K562 (cell line): Measurements from ENCODE around the gene COPA. TPM values are rescaled to one million over a fixed set of nuclear protein-coding genes. Genes with fewer than 3 reads are reported as not detected.

Experiments used
- CBX5 ChIP-seq: IDR thresholded peaks from 2 replicates; pipeline ENCODE4 v1.6.1; 2014; ENCODE audit warnings: low read depth, borderline replicate concordance
- CEBPZ ChIP-seq: fragments of 150-350 bp; IDR thresholded peaks from 2 replicates; pipeline ENCODE4 v1.6.1; 2014; ENCODE audit warnings: low read depth, mild to moderate bottlenecking, low read length, borderline replicate concordance
- CREB1 ChIP-seq, 2 experiments: sonication (generic) in 1 of 2; formaldehyde crosslinking in 1 of 2; IDR thresholded peaks; 2 replicates each; pipeline versions ENCODE4 v1.6.1 to v1.8.0; 2012 to 2022; ENCODE audit warnings: inconsistent platforms in 1 of 2, mild to moderate bottlenecking in 1 of 2, missing genetic modification reagents in 1 of 2, moderate library complexity in 1 of 2
- DIDO1 ChIP-seq: fragments of 450-650 bp; IDR thresholded peaks from 2 replicates; pipeline ENCODE4 v1.6.1; 2016; ENCODE audit warnings: low read depth, missing biosample characterization, missing genetic modification characterization
- ELF2 ChIP-seq: fragments of 250-450 bp; sonication (Bioruptor Pico); IDR thresholded peaks from 2 replicates; pipeline ENCODE4 v1.5.0; 2021; ENCODE audit warnings: mild to moderate bottlenecking
- FOXM1 ChIP-seq, 2 experiments: fragments of 450-650 bp in 1 of 2; sonication (generic) in 1 of 2; formaldehyde crosslinking in 1 of 2; IDR thresholded peaks; 2 replicates each; pipeline versions ENCODE4 v1.6.1 to v1.9.0; 2017 to 2022; ENCODE audit warnings: low read depth in 2 of 2, mild to moderate bottlenecking in 2 of 2, missing genetic modification reagents in 1 of 2, moderate library complexity in 1 of 2
- GTF2B ChIP-seq: IDR thresholded peaks from 2 replicates; pipeline ENCODE4 v1.6.1; 2011; ENCODE audit not compliant: insufficient read length; ENCODE audit errors: extremely low read depth
- GTF3C2 ChIP-seq: IDR thresholded peaks from 3 replicates; pipeline ENCODE4 v1.6.1; 2011; ENCODE audit warnings: borderline replicate concordance, mild to moderate bottlenecking, moderate library complexity; ENCODE audit not compliant: insufficient read length; ENCODE audit errors: extremely low read depth
- KLF13 ChIP-seq: fragments of 450-650 bp; IDR thresholded peaks from 2 replicates; pipeline ENCODE4 v1.6.1; 2016; ENCODE audit warnings: missing genetic modification characterization, low read depth, mild to moderate bottlenecking, missing compliant biosample characterization, moderate library complexity, borderline replicate concordance
- KLF6 ChIP-seq: fragments of 250-450 bp; sonication (Bioruptor Pico); IDR thresholded peaks from 2 replicates; pipeline ENCODE4 v1.4.0; 2020; ENCODE audit warnings: mild to moderate bottlenecking, moderate library complexity, borderline replicate concordance
- PBX2 ChIP-seq, 2 experiments: IDR thresholded peaks in 1 of 2; conservative IDR thresholded peaks in 1 of 2; 2 replicates each; pipeline ENCODE4 v1.6.1; 2016; ENCODE audit warnings: low read depth in 2 of 2, mild to moderate bottlenecking in 1 of 2, missing compliant biosample characterization in 1 of 2, missing genetic modification characterization in 1 of 2, moderate library complexity in 1 of 2
- PHB ChIP-seq: fragments of 250-450 bp; sonication (Bioruptor Pico); IDR thresholded peaks from 2 replicates; pipeline ENCODE4 v1.5.0; 2021
- SP1 ChIP-seq: sonication (generic); formaldehyde crosslinking; IDR thresholded peaks from 2 replicates; pipeline ENCODE4 v1.8.1; 2022; ENCODE audit warnings: mild to moderate bottlenecking, missing genetic modification reagents
- ZNF696 ChIP-seq: fragments of 250-450 bp; sonication (Bioruptor Pico); conservative IDR thresholded peaks from 2 replicates; pipeline ENCODE4 v1.4.0; 2020; ENCODE audit warnings: mild to moderate bottlenecking, moderate library complexity
- ZNF780A ChIP-seq: fragments of 250-450 bp; sonication (Bioruptor Pico); IDR thresholded peaks from 2 replicates; pipeline ENCODE4 v1.5.0; 2021; ENCODE audit warnings: mild to moderate bottlenecking
- polyA plus RNA-seq, 8 experiments: library from polyadenylated mRNA; depleted of rRNA in 4 of 8; stranded (reverse) in 5 of 8; unstranded in 3 of 8; fragments of >200 nt; fragmentation: Nextera tagmentation in 2 of 8; fragmentation: Illumina TruSeq in 1 of 8; extraction: Ambion mirVana in 2 of 8; extraction: Trizol in 1 of 8; gene quantifications; 2 replicates each; pipeline versions ENCODE4 v1.2.1 to v1.2.3, GENCODE V29; 2011 to 2014; ENCODE audit warnings: inconsistent platforms in 1 of 8, missing spikeins in 1 of 8
- total RNA-seq, 7 experiments: library from RNA; depleted of rRNA in 6 of 7; stranded (reverse); fragments of >200 nt in 6 of 7; fragmentation: Illumina TruSeq in 2 of 7; extraction: Trizol in 2 of 7; gene quantifications; 2 replicates each; pipeline versions ENCODE4 v1.2.1 to v1.2.3, GENCODE V29; 2011 to 2021; ENCODE audit warnings: low replicate concordance in 1 of 7

Gene COPA
- total and polyA plus RNA-seq, 9 of the 15 experiments (the other 6 are each of a cell fraction or from before 2014, with no cell fraction given) = 49.8 to 222 (median 110) TPM

- no peak for TF ChIP-seq CEBPZ
- TF ChIP-seq GTF3C2 = no peak
- TF ChIP-seq KLF6 (CRISPR knock-in tag) = no peak
- no peak for TF ChIP-seq KLF13
- TF ChIP-seq PBX2 (CRISPR knock-in tag; IDR thresholded peaks at IDR 0.05; ENCODE audit: low read depth) = no peak
- TF ChIP-seq PBX2 (tag; conservative IDR thresholded peaks at IDR 0.05; ENCODE audit: low read depth) = no peak
- no peak for TF ChIP-seq ELF2 (CRISPR knock-in tag)
- TF ChIP-seq SP1 (CRISPR knock-in tag) = peak; percentile 94
- no peak for TF ChIP-seq ZNF696 (CRISPR knock-in tag)
- no peak for TF ChIP-seq PHB
- no peak for TF ChIP-seq ZNF780A
- TF ChIP-seq DIDO1 (tag) = peak; percentile 67
- TF ChIP-seq FOXM1 (IDR thresholded peaks at IDR 0.05; ENCODE audit: low read depth) = peak; percentile 28; the same call in 1 of the 2 replicates
- no peak for TF ChIP-seq FOXM1 (CRISPR knock-in tag; IDR thresholded peaks at IDR 0.05; ENCODE audit: low read depth)
- TF ChIP-seq CREB1 (IDR thresholded peaks at IDR 0.05) = peak; percentile 37; the same call in 1 of the 2 replicates
- peak; percentile 60 for TF ChIP-seq CREB1 (CRISPR knock-in tag; IDR thresholded peaks at IDR 0.05)
- no peak for TF ChIP-seq GTF2B
- no peak for TF ChIP-seq CBX5
Measured at GRCh38 chr1:160284782-160285344, 58.2 kb downstream of the COPA start, which contains the start of gene PEX19 (continued).
